AG20443 (cell line): Measurements from ENCODE around the gene TIMM17A.
"Not testable (repeated sequence)": the region's sequence is repeated elsewhere in the genome, so short reads cannot be mapped to it uniquely, and the experiment has no call there.

ENCODE experiments used
- DNase-seq: peaks from one replicate; pipeline ENCODE4 v3.0.0; 2012; ENCODE audit warnings: low spot score, mixed read lengths

TIMM17A gene

DNA sequence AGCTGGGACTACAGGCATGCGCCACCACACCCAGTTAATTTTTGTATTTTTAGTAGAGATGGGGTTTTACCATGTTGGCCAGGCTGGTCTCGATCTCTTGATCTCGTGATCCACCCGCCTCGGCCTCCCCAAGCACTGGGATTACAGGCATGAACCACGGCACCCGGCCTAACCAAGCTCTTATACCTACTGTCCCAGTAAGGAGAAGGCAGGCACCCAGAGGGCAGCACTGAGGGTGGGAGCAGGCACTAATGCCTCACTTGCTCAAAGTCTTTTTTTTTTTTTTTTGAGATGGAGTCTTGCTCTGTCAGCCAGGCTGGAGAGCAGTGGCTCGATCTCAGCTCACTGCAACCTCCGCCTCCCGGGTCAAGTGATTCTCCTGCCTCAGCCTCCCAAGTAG is 15.0 kb upstream of the TIMM17A start:
- DNase-seq: not testable (repeated sequence)

DNA sequence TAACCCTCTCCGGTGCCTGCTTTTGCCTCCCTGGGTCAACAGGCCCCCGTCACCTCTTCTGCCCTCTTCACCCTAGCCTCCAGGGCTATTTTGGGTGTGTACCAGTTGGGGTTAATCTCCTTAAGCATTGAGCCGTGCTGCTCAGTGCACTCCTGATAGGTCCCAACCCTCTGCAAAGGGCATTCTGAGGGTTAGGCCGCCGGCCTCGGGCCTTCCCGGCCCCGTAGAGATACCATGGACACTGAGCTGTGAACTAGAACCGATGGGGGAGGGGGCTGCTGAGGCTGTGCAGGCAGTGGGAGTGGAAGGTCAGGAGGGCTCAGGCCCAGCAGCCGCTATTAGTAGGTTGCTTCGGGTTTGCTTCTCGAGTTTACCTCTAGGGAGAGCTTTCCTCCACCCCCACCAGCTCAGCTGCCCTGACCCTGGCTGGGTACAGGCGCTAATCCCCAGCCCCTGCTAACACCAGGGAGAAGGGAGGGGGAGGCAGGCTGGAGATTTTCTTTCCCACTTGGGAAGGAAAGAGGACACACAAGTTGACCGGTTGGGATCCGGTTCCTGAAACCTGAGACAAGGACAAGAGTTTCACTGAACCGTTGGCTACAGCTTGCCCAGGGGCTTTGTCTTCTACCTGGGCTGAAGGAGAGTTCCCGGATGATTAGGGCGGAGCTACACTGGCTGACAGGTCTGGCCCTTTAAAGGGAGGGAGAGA is 13.7 kb upstream of the TIMM17A start:
- no peak for DNase-seq

DNA sequence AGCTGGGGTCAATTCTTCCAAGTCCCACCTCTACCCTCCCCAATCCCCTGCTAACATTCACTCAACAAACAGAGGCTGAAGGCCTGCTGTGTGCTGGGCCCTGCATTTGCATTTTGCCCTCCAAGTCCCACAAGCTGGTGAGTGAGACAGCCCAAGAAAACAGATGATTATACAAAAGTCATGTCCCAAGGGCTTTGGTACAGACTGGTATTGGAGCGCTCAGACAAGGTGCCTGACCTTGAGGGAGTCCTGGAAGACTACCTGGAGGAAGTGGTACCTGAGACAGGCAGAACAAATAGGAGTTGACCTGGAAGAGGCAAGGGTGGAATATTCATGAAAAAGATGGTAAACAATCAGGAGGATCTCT is 13.2 kb upstream of the TIMM17A start:
- DNase-seq: no peak

DNA sequence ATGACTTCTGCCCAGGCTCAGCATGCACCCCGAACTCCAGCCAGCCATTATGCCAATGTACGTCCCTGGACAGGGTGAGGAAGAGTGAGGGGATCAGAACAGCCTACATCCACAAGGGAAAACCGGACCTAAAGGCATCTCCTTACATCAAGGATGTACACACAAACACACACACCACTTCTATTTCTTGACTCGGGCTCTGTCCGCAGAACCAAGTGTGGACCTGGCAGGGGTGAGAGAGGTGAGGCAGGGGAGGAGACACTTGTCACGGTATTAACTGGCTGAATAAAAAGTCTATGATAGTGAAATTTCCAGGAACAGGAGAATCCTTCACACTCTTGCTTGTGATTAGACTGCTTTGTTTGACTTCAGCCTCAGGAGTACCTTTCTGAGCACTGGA is 11.3 kb upstream of the TIMM17A start:
- no peak for DNase-seq

DNA sequence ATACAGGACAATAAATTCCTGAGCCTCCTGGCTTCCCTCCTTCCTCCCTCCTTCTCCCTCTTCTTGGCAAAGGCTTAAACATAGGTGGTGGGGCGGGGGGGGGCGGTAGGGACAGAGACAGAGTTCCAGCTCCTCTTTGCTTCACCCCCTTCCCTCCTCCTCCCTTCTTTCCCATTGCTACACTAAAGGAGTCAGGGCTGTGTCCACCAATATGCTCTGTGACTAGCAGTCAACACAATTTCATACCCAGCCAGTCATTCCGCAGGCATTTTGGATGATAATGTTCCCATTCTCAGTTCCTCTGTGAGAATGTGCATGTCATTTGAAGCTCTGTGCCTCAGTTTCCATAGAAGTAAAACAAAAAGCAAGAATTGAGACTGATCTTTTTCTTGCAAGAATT is 10.7 kb upstream of the TIMM17A start:
- DNase-seq: no peak

DNA sequence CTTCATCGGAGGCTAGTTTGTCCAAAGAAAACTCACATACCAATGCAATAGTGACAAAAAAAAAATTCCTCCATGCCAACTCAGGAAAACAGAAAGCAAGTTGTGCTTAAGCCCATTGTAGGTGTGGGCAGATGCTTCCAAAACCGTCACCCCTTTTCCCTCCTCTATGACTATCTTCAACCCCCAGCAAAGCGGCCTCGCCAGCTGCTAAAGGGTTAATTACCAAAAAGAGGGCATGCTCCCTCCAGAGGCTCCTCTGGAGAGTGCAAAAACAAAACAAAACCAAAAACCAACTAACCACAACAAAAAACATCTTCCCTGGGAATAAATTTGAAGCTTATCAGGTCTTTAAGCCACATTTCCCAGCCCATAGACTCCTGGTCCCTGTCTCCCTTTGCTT is 10.1 kb upstream of the TIMM17A start:
- peak; percentile 50 for DNase-seq

DNA sequence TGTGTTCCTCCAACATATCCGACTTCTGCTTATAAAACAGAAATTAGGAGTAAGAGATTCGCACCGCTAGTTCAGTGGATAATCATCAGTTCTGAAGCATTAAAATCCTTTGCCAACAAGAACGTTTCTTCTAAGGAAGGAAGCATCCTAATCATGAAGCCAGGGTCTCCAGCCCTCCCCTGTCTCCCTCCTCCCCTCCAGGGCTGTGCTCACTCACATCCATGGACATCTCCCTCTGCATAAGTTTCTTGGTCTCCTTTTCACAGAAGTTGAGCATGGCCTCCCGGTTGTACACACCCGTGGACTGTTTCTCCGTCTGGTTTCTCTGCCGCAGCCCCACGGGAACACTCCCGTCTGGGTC is 9.5 kb upstream of the TIMM17A start:
- DNase-seq: peak; percentile 22

DNA sequence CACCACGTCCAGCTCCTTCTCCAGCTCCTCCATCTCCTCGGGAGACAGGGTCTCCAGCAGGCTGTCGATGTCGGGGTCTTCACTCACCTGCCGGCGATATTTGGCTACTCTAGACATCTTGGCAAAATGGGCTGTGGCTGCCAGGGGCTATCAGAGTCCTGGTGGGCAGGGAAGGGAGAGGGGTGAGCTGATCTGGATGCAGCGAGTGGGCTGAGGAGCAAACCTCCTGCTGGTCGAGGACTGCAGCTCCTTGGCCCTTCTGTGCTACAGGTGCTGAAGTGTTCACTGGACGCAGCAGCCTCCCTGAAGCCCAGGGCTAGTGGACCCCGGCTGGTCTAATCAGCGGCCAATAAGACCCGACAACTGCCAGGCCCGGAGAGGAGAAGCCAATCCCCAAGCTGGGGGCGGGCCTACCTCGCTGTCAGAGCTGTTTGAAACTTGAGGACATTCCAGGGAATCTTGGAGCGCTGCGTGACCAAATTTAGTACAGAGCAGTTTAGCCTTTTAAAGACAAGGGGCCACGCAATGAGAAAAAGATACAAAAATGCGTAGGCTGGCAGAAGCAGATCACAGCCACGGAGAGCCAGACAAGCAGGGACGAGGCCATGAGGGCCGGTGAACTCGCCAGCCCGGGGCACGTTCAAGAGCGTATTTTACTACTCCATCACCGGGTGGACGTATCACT is 8.9 kb upstream of the TIMM17A start, which contains the start of gene LMOD1:
Gene LMOD1 (minus strand): TSS at position 325 of the 685 bp plus-strand sequence. CDS start 208 bp downstream, at position 117.
- peak; percentile 93 for DNase-seq

DNA sequence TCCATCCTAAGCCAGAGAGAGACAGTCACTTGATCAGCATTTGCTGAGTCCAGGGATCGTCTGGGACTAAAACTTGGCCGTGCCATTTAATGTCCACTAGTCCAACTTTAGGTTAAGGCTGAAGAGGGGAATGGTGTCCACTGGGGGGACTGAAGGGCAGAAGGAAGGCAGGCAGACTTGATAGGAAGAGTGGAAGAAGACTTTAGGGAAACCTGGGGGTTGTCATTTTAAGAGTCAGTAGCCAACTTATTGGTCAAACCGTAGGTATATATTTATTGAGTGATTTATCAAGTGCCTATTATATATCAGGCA is 7.7 kb upstream of the TIMM17A start:
- no peak for DNase-seq

DNA sequence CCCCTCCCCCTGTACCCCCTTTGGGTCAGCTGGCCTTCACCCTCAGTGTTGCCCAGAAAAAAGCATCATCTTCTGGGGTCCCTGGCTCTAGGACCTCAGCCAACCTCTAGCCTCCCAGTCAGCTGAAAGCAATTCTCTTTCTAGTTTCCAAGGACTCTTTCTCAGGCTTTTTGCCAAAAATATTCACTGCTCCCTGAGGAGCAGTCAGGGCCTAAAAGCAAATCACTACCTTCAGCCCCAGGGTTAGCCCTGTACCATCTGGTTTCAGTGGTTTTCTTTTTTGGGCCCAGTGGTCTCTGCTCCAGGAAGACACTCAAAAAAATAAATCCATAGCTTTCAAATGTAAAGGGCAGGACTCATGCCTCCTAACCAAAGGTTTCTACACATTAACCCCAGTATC is 5.8 kb upstream of the TIMM17A start:
- DNase-seq: no peak

DNA sequence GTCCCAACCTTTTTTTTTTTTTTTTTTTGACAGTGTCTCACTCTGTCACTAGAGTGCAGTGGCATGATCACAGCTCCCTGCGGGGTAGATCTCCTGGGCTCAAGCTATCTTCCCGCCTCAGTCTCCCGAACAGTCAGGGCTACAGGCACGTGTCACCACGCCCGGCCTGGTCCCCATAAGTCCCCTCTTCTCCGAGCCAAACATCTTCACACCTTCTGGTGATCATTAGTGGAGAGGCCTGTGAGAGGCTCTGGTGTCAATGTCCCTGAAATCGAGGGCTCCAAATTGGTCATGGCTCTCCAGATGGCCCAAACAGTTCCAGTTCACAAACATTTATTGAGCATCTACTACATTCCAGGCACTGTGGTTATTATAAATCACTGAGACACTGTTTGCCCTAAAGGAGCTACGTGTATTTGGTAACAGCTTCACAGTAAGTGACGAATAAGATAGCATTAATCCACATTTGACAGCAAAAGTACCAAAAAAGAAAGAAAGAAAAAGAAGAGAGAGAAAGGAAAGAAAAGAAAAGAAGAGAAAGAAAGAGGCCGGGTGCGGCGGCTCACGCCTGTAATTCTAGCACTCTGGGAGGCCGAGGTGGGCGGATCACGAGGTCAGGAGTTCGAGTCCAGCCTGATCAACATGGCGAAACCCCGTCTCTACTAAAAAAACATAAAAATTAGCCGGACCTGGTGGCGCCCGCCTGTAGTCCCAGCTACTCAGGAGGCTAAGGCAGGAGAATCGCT is 867 bp upstream of the TIMM17A start:
- DNase-seq: no peak

DNA sequence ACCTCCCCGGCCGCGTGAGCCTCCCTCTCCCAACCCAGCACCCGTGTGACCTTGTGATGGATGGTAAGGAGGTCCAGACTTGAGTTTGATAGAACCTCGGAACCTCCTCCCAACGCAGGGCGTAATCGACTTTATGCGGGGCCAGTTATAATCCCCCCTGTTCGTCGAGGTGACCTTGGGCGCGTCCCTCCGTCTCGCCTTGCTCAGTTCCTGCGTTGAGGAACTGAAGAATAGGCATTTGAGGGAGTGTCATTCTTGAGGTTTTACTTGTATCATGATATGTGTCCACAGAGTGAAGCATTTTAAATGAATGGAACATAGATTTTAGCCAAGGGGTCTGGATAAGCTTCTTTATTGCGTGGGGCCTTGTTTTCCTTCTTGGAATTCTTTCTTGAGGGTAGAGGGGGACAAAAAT is 433 bp downstream of the TIMM17A start:
- DNase-seq: no peak

DNA sequence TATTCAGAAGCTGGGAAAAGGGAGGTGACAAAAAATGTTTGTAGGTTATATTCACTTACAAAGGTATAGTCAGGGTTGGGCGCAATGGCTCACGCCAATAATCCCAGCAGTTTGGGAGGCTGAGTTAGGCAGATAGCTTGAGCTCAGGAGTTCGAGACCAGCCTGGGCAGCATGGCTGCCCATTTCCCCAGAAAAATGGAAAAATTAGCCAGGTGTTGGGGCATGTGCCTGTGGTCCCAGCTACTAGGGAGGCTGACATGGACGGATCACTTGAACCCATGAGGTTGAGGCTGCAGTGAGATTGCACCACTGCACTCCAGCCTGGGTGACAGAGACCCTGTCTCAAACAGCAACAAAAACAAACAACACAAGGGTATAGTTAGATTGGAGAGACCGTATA is 3.0 kb downstream of the TIMM17A start:
- DNase-seq: no peak

DNA sequence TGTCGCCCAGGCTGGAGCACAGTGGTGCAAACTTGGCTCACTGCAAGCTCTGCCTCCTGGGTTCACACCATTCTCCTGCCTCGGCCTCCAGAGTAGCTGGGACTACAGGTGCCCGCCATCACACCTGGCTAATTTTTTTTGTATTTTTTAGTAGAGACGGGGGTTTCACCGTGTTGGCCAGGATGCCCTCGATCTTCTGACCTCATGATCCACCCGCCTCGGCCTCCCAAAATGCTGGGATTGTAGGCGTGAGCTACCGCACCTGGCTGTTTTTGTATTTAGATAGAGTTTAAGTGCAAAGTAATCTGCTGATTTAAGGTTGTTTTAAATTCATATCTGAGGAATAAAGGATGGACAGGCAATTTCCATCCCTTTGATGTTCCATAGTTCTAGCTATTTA is 7.1 kb downstream of the TIMM17A start:
- not testable (repeated sequence) for DNase-seq

DNA sequence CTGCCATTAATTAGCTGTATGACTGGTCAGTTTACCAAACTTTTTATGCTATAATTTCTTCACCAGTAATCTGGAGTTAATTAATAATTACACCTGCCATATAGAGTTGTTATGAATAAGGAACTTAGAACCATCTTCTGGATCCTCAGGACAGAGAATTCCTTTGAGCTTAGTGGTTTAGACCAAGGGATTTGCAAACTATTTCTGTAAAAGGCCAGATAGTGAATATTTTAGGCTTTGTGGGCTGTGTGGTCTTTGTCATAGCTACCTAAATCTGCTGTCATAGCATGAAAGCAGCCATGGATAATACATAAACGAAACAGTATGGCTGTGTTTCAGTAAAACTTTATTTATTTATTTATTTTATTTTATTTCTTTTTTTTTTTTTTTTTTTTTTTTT is 9.0 kb downstream of the TIMM17A start:
- DNase-seq: no peak

DNA sequence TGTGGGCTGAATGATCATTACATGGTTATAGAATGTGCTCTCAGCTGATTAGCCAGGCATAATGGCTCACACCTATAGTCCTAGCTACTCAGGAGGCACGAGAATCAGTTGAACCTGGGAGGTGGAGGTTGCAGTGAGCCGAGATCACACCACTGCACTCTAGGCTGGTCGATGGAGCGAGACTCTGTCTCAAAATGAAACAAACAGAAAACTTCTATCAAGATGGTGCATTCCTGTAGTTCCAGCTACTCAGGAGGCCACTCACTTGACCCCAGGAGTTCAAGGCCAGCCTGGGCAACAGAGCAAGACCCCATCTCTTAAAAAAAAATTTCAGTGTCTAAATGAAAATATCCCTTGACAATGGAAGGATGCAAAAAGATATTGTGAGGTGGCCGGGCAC is 10.9 kb downstream of the TIMM17A start:
- no peak for DNase-seq

DNA sequence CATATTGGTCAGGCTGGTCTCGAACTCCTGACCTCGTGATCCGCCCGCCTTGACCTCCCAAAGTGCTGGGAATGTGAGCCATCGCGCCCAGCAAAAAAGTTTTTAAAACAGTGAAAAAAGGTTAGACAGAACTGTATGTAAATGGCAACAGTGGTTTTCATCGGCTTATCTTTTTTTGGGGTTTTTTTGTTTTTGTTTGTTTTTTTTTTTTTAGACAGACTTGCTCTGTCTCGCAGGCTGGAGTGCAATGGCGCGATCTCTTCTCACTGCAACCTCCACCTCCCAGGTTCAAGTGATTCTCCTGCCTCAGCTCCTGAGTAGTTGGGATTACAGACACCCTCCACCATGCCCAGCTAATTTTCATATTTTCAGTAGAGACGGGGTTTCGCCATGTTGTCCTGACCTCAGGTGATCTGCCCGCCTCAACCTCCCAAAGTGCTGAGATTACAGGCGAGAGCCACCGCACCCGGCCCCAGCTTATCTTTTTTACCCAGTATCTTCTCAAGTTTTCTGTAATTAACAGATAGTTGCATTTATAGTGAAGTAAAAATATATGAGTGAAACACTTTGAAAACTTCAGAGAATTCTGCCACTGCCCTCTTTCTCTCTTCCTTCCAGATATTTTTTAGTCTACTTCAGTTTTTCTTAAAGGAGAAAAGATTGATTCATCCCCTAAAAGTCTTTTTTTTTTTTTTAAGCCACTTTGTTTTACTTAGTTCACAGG is 13.1 kb downstream of the TIMM17A start:
- no peak for DNase-seq

DNA sequence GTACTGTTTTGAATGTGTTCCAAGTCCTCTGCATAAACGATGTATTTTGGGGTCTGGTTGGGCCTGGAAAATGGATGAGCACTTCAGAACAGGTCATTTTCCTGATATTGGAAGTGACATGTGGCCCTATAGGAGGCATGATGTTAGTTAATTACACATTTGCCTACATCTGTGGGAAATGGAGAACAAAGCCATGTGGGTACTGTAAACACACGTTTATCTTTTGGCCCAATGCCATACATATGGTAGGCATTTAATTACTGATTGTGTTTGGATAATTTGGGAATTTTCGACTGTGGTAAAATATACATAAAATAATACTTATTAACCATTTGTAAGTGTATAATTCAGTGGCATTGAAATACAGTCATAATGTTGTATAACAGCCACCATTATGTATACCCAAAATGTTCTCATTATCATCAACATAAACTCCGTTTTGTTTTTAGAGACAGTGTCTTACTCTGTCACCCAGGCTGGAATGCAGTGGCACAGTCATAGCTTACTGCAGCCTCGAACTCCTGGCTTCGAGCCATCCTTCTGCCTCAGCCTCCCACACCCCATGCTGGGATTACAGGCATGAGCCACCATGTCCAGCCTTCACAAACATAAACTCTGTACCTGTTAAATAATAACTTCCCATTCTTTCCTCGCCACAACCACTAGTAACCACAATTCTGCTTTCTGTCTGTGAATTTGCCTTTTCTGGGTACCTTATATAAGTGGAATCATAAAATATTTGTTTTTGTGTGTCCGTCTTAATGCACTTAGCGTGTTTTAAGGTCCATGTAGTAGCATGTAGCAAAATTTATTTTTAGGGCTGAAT is 15.2 kb downstream of the TIMM17A start:
- no peak for DNase-seq

DNA sequence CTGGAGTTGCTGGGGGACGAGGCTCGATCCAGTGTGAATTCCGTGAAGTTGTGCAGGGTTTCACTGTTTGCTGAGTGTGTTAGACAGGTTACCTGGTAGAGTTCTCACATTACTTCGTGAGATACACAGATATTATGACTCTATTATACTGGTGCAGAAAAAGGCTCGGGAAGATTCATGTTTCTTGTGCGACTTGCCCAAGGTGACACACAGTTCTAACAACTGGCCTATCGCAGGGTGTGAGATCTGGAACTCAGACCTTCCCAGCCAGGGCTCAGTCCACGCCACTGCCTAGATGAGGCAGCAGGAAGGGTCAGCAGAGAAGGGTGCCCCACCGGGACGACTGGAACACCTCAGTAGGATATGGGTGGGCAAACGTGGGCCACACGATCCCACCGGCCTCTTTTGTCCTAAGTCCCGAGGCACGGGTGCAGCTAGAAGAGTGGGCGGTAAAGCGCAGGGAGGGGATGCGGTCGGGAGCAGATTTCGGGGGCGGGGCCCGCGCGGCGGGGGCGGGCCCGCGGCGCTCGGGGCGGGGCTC is 26.8 kb downstream of the TIMM17A start:
- DNase-seq: peak; percentile 97

DNA sequence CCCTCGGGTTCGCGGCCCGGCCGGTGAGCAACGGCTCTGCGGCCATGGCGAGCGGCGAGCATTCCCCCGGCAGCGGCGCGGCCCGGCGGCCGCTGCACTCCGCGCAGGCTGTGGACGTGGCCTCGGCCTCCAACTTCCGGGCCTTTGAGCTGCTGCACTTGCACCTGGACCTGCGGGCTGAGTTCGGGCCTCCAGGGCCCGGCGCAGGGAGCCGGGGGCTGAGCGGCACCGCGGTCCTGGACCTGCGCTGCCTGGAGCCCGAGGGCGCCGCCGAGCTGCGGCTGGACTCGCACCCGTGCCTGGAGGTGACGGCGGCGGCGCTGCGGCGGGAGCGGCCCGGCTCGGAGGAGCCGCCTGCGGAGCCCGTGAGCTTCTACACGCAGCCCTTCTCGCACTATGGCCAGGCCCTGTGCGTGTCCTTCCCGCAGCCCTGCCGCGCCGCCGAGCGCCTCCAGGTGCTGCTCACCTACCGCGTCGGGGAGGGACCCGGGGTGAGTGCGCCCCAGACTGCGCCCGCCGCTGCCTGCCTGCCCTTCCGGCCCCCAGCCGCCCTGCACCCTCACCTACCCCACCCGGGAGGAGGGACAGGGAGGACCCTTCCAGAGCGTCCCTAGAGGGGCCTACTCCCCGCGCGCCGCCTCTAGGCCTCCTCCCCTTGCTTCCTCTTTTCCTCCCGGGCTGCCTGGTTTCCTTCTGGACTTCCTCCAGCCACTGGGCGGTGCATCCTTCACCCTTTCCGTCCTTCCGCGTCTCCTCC is 27.5 kb downstream of the TIMM17A start, which contains the start of gene RNPEP:
Gene RNPEP (plus strand): TSS at position 26 of the 757 bp plus-strand sequence. CDS start 19 bp downstream, at position 45.
- DNase-seq: peak; percentile 93

DNA sequence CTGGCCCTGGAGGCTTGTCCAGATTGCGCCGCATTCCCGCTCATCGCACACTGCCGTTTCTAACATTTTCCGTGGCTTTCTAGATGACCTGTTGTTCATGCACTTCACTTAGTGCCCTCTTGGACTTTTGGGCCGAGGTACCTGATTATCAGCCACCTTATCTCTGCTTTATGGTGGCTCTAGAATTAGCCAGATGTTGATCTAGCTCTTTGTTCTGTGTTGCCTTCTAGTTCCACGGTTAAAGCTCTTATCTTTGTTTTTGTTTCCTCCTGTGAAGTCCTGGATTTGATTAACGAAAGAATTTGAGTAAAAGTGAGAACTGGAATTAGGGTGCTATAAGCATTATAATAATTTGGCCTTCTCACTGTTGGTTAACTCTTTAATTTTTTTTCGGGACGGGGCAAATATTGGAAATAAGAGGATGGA is 28.1 kb downstream of the TIMM17A start:
- DNase-seq: no peak
